ENCODE measurements around the gene ARFGEF2.

Gene ARFGEF2

DNA sequence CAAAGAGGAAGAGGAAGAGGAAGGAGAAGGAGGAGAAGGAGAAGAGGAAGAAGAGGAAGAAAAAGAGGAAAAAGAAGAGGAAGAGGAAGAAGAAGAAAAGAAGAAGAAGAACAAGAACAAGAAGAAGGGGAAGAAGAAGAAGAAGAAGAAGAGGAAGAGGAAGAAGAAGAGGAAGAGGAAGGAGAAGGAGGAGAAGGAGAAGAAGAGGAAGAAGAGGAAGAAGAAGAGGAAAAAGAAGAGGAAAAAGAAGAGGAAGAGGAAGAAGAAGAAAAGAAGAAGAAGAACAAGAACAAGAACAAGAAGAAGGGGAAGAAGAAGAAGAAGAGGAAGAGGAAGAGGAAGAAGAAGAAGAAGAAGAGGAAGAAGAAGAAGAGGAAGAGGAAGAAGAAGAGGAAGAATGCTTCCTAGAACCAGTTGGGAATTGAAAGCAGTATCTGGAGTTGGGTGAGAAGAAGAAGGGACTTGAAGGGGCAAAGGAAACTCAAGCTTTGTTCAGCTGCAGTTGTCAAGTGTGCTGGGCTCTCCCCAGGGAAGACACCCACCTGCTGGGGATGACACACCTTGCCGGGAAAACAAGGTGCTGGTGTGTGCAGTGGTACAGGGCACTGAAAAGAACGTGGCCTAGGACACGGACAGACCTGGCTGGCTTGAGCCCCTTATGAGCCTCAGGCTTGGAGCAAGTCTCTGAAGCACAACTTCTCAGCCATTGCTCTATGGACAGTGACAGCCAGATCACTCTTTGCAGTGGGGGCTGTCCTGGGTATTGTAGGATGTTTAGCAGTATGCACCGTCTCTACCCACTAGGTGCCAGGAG, 30.1 kb upstream of the ARFGEF2 start:
- H3K27ac ChIP-seq = no peak overlapping the region
- TF ChIP-seq ZFX (IDR thresholded peaks at IDR 0.05) = no peak
- TF ChIP-seq, protein P1, sequence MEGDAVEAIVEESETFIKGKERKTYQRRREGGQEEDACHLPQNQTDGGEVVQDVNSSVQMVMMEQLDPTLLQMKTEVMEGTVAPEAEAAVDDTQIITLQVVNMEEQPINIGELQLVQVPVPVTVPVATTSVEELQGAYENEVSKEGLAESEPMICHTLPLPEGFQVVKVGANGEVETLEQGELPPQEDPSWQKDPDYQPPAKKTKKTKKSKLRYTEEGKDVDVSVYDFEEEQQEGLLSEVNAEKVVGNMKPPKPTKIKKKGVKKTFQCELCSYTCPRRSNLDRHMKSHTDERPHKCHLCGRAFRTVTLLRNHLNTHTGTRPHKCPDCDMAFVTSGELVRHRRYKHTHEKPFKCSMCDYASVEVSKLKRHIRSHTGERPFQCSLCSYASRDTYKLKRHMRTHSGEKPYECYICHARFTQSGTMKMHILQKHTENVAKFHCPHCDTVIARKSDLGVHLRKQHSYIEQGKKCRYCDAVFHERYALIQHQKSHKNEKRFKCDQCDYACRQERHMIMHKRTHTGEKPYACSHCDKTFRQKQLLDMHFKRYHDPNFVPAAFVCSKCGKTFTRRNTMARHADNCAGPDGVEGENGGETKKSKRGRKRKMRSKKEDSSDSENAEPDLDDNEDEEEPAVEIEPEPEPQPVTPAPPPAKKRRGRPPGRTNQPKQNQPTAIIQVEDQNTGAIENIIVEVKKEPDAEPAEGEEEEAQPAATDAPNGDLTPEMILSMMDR (conservative IDR thresholded peaks at IDR 0.05) = no peak

DNA sequence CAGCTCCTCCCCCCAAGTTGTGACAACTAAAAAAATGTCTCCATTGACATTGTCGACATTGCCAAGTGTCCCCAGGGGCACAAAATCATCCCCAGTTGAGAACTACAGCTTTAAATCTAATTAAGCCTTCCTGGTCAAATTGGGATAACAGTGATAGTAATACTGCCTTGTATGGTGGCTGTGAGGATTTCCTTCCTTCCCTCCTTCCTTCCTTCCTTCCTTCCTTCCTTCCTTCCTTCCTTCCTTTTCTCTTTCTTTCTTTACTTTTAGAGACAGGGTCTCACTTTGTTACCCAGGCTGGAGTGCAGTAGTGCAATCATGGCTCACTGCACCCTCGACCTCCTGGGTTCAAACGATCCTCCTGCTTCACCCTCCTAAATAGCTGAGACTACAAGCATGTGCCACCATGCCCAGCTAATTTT, 29.5 kb upstream of the ARFGEF2 start:
- H3K27ac ChIP-seq = no peak overlapping the region
- no peak for TF ChIP-seq ZFX (IDR thresholded peaks at IDR 0.05)
- TF ChIP-seq, protein P1 (conservative IDR thresholded peaks at IDR 0.05) = no peak

DNA sequence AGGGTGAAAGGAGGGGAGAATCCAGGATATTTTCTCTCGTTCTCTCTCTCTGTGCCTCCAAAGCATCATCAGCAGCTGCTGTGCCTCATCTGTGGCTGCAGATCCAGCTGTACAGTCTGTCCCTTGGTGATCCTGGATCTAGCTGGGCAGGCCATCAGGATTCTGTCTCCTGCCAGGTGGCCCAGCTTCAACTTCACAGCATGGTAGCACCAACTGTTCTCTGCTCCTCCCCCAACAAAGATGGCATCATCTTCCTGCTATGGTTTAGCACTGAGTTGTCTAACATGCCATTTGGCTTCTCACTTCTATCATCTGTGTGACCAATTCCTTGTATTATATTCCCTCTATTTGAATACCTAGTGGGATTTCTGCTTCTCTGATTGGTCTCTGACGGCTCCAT, 28.6 kb upstream of the ARFGEF2 start:
- no peak for TF ChIP-seq ZFX (IDR thresholded peaks at IDR 0.05)
- TF ChIP-seq, protein P1 (conservative IDR thresholded peaks at IDR 0.05) = no peak
- H3K27ac ChIP-seq = no peak overlapping the region

DNA sequence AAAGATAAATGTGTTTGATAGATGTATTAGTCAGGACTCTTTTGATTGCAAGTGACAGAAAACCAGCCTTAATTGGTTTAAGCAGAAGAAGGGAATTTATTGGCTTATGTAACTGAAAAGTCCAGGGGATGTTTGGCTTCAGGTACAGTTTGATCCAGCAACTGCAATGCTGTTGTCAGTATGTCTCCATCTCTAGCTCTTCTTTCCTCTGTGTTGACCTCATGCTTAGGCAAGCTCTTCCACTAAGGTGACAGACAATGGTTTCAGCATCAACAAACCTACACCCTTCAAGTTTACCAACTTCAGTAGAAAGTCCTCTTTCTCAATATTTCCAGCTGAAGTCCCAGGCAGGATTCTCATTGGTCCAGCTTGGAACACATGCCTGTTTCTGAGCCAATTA, 28.1 kb upstream of the ARFGEF2 start:
- TF ChIP-seq, protein P1 (conservative IDR thresholded peaks at IDR 0.05) = no peak
- TF ChIP-seq ZFX (IDR thresholded peaks at IDR 0.05) = no peak
- H3K27ac ChIP-seq = no peak overlapping the region

DNA sequence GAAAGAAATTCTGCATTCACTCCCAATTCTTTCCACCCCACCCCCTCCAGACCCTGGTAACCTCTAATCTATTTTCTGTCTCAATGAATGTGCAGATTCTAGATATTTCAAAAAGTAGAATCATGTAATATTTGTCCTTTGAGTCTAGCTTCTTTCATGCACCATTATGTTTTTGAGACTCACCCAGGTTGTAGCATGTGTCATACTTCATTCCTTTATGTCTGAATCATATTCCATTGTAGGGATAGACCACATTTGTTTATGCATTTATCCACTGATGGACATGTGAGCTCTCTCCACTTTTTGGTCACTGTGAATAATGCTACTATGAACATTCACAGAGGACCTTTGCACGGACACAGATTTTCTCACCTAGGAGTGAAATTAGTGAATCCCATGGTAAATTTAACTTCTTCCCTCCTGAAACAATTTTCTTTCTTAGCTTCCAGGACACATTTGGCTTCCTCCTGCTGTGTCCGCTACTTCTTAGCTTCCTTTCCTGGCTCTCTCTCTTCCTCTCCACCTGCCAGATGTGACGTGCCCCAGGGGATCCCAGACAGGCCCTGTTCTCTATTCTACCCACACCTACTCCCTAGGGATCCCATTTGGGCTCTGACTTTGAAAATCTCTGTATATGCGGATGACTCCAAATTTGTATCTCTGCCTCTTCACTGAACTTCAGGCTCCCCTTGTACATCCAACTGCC, 24.1 kb upstream of the ARFGEF2 start:
- TF ChIP-seq ZFX (IDR thresholded peaks at IDR 0.05) = no peak
- TF ChIP-seq, protein P1 (conservative IDR thresholded peaks at IDR 0.05) = no peak
- no peak overlapping the region for H3K27ac ChIP-seq

DNA sequence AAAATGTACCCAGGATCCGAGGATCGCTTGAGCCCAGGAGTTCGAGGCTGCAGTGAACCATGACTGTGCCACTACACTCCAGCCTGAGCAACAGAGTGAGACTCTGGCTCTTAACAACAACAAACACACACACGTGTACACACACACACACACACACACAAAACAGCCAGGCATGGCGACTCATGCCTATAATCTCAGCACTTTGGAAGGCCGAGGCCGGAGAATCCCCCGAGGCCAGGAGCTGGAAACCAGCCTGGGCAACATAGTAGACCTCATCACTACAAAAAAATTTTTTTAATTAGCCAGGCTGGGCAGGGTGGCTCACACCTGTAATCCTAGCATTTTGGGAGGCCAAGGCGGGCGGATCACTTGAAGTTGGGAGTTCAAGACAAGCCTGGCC, 23.3 kb upstream of the ARFGEF2 start:
- no peak for TF ChIP-seq ZFX (IDR thresholded peaks at IDR 0.05)
- TF ChIP-seq, protein P1 (conservative IDR thresholded peaks at IDR 0.05) = no peak
- H3K27ac ChIP-seq = no peak overlapping the region

DNA sequence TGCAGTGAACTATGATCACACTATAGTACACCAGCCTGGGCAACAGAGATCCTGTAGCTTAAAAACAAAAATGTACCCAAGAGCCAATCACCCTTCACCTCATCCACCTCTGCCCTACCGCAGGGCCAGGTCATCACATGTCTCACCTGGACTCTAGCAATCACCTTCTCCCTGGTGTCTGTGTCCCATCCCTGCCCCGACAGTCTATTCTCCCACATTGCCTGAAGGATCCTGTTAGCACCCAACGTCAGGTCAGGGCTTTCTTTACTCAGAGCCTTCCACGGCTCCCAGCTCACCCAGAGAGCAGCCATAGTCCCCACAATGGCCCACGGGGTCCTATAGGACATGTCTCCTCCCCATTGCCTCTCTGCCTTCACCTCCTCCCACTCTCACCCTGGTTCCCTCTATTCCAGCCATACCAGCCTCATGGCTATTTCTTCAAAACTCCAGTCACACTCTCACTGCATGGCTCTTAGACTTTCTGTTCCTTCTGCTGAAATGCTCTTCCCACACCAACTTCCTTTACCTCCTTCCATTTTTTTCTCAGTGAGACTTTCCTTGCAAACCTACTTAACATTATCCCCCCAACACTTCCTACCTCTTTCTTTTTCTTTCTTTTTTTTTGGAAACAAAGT, 22.5 kb upstream of the ARFGEF2 start:
- no peak overlapping the region for H3K27ac ChIP-seq

More for the DNA sequence above, 22.5 kb upstream of the ARFGEF2 start:
- no peak for TF ChIP-seq ZFX (IDR thresholded peaks at IDR 0.05)
- TF ChIP-seq, protein P1 (conservative IDR thresholded peaks at IDR 0.05) = no peak
